Middle frontal gyrus (tissue), 1 donor: ENCODE data around the gene HCAR3.
"Not testable (repeated sequence)": the region's sequence is repeated elsewhere in the genome, so short reads cannot be mapped to it uniquely, and the experiment has no call there.

ENCODE experiments used
- DNase-seq: peaks from one replicate; pipeline ENCODE4 v3.0.0-alpha.2; 2015; ENCODE audit warnings: low spot score; ENCODE audit errors: extremely low spot score

Gene HCAR3

DNA sequence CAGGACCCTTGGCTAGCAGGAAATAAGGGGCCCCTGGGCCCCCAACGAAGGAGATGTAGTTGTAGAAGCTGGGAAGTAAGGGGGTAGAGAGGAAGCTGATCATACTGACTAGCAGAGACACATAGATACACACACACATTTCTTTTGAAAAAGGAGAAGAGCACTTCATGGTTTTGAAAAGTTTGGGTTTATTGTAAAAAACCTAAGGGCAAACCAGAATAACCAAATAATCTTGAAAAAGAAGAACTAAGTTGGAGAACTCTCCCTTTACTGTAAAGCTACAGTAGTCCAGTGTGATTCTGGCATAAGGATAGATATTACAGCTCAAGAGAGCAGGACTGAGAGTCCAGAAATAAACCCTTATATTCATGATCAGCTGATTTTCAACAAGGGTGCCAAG is 5.8 kb upstream of the HCAR3 start:
- DNase-seq, result no peak

DNA sequence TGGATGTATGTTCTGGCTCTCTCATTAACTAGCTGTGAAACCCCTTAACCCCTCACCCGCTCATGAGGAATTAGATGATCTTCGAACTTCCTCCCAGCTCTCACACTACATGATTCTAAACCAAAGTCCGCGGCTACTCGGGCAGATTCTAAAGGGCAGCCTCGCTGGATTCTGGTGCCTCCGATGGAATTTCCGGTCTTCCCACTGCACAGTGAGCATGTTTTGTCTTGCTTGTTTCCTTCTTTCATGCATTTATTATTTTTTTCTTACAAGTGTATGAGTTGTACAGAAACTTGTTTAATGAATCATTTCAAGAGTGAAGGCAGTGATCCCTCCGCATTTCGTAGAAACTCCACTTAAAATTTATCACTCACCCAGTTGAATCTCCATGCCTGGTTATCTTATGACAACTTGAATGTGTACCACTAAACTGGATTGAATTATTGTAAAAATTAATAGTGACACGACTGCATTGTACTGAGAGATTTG is 4.5 kb upstream of the HCAR3 start:
- DNase-seq, result no peak

DNA sequence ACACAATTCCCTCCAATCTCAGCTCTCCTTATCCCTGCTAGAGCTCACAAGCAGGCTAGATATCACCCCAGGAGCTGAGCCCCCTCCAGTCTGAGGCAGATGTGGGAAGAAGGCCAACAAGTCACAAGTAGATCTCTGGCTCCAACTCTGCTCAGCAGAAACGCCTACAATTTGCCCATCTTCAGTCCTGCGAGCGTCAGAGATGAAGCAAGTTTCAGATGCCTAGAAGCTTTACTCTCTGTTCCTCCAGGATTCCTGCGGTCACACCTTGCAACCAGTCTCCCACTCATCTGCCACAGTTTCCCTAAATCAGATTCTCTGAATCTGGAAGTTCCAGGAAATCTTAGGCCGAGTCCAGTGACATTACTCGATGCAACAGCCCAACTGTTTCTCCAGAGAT is 1.4 kb downstream of the HCAR3 start:
- not testable (repeated sequence) for DNase-seq

DNA sequence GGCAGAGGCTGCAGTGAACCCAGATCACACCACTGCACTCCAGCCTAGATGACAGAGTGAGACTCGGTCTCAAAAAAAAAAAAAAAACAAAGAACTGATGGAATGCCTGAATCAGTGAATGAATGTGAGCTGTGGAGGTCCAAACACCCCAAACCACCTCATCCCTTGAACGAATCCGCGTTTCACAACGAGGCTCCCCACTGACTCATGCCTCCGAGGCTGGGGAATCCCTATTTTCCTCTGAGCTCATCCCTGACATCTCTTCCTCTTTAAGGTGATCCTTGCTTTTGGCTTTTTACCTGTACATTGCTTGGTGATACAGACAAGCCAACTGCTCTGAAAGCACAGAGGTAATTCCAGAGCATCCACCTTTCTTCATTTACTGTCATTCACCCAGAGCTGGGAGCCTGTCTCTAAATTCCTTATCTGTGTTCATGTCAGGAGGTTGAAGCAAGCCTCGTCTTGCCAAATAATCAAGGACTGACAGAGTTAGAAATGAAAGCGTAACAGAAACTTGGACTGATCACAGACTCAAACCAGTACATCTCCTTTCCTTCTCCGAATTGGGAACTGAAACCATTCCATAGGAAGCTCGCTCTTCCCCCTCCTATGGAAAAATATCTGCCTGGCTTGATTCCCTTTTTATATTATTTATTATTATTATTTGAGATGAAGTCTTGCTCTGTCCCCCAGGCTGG is 3.0 kb downstream of the HCAR3 start:
- DNase-seq, result not testable (repeated sequence)

DNA sequence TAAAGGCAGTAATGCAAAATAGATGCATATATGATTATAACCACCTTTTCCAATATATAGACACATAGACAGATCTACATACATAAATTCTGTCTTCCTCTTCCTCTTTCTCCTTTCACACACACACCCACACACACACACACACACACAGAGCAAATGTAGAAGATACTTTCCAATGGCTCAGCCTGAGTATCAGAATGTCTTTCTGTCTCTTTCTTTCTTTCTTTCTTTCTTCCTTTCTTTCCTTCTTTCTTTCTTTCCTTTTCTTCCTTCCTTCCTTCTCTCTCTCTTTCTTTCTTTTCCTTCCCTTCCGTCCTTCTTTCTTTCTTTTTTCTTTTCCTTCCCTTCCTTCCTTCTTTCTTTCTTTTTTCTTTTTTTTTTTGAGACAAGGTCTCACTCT is 5.3 kb downstream of the HCAR3 start:
- DNase-seq, result not testable (repeated sequence)

DNA sequence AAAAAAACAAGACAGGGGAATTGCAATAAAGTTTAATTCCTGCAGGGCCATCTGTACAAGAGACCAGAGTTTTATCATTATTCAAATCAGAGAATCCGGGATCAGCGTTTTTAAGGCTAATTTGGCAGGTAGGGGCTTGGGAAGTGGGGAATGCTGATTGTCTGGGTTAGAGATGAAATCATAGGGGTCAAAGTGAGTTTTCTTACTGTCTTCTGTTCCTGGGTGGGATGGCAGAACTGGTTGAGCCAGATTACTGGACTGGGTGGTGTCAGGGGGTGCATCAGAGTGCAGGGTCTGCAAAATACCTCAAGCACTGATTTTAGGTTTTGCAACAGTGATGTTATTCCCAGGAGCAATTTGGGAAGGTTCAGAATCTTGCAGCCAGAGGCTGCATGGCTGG is 6.3 kb downstream of the HCAR3 start:
- not testable (repeated sequence) for DNase-seq

DNA sequence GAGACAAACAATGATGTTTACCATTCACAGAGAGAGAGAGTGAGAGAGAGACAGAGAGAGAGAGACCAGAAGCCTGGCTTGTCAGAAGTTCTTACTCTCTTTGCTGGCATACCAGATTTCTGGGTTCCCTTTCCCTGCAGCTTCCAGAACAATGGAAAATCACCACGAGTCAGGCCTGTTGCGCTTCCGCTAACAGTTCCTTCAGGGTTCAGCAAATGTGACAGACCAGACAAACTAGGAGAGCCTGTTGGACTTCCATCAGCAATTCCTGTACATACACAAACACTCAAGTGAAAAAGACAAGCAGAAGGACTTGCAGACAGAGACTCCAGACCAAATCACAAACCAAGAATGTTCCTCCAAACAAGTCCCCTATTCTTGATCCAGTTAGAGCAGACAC is 7.3 kb downstream of the HCAR3 start:
- DNase-seq, result not testable (repeated sequence)

DNA sequence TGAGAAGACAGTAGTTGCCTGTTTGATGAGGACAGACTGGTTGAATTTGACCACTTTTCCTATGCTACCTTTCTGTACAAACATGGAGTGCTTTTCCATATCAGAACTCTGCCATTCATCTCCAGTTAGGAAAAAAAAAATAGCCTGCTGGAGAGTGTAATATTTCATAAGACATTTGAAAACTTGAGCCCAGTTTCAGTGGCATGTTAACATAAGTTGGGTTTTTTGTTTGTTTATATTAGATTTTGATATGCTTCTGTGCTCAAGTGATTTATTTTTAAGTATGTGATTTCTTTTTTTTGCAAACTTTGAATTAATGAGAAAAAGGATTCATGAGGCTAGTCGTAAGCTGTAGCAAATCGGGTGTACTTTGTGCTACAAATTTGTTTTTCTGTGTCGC is 12.8 kb downstream of the HCAR3 start:
- not testable (repeated sequence) for DNase-seq

DNA sequence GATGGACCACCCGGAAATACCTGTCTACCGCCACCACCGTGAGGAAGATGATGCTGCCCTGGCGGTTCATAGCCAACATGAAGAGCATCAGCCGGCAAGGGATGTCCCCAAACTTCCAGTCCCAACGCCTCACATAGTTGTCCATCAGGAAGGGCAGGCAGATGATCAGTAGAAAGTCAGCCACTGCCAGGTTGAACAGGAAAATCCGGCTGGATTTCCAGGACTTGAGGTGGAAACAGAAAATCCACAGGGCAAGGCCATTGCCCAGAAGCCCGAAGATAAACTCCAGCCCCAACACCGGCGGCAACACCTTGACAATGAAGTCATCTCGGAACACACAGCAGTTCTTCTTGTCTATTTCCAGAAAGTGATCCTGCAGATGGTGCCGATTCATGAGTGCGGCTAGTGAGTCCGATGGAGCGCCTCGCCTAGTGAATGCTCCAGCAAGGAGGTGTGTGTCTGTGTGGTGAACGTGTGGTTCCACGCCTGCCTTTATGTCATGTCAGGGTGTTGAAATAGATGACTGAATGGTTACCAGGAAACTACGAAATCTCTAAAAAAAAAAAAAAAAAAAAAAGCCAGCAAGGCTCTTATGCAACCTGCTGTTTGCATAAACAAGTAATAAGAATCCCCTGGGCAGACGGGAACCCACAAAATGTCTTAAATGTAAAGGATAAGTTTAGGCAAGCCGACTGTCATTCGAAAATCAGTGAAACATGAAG is 13.6 kb downstream of the HCAR3 start, which contains the start of gene HCAR2:
TSS of gene HCAR2 (minus strand) at position 468 of the 722 bp plus-strand sequence. CDS start at position 394, 74 bp downstream.
- not testable (repeated sequence) for DNase-seq

DNA sequence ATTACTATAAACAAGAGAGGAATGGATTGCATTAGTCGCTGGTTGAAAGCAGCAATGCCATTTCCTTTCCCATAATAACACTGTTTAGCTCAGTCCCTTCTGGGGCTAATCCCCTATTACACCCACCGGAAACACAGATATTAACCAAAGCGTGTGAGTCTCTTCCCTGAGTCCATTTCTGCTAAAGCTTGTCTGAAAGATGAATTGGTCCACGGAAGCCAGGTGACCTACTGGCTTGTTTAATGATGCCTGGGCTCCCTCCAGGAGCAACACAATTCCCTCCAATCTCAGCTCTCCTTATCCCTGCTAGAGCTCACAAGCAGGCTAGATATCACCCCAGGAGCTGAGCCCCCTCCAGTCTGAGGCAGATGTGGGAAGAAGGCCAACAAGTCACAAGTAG is 15.1 kb downstream of the HCAR3 start:
- not testable (repeated sequence) for DNase-seq

DNA sequence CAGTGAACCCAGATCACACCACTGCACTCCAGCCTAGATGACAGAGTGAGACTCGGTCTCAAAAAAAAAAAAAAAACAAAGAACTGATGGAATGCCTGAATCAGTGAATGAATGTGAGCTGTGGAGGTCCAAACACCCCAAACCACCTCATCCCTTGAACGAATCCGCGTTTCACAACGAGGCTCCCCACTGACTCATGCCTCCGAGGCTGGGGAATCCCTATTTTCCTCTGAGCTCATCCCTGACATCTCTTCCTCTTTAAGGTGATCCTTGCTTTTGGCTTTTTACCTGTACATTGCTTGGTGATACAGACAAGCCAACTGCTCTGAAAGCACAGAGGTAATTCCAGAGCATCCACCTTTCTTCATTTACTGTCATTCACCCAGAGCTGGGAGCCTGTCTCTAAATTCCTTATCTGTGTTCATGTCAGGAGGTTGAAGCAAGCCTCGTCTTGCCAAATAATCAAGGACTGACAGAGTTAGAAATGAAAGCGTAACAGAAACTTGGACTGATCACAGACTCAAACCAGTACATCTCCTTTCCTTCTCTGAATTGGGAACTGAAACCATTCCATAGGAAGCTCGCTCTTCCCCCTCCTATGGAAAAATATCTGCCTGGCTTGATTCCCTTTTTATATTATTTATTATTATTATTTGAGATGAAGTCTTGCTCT is 16.4 kb downstream of the HCAR3 start:
- not testable (repeated sequence) for DNase-seq

DNA sequence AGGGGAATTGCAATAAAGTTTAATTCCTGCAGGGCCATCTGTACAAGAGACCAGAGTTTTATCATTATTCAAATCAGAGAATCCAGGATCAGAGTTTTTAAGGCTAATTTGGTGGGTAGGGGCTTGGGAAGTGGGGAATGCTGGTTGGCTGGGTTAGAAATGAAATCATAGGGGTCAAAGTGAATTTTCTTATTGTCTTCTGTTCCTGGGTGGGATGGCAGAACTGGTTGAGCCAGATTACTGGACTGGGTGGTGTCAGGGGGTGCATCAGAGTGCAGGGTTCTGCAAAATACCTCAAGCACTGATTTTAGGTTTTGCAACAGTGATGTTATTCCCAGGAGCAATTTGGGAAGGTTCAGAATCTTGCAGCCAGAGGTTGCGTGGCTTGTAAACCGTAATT is 19.7 kb downstream of the HCAR3 start:
- DNase-seq, result not testable (repeated sequence)

DNA sequence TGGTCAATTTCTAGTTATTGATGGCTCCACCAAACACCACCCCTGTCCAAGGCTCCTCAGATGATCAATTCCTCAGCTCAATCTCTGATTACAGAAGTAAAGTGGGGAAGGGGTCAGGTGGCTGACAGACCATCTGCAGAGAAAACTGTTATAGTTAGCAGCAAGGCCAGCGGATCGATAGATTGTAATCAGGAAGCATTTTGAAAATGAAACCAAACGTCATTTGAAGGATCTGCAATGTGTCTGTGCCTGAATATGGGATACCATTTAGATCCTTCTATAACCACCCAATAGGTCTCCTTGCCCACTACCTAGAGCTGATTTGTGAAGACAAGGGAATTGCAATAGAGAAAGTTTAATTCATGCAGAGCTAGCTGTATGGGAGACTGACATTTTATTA is 25.0 kb downstream of the HCAR3 start:
- DNase-seq, result no peak

DNA sequence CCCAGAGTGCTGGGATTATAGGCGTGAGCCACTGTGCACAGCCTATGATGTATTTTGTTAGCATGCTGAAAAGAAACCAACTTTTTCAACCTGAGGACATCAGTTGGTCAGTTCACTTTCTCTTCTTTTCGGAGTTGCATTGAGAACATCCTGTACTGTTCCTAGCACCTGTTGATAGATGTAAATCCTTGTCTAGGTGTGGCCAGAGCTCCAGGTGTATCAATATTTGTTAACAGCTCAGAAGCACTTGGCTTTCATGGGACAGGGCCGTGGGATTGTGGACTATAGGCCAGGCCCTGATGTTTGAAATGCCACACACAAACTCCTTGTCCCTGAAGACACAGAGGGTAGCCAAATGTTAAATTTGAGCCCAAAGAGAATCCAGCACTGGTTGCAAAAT is 28.3 kb downstream of the HCAR3 start:
- no peak for DNase-seq

DNA sequence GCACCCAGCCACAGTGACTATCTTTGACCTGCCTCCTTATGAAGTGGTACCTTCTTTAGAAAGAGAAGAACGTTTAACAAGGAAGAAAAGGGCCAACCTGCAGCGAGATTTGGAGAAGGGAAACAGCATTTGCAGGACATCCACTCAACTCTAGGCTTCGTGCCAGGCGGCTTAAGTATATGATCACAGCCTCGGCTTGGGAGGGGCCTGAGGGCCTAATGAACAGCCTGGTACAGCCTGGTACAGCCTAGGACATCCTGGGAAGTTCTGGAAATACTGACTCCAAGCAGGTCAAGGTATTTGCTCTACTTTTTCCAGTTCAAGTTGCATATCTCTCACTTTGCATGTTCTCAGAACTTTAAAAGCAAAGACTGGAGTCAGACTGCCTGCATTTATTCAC is 29.5 kb downstream of the HCAR3 start:
- DNase-seq, result no peak

DNA sequence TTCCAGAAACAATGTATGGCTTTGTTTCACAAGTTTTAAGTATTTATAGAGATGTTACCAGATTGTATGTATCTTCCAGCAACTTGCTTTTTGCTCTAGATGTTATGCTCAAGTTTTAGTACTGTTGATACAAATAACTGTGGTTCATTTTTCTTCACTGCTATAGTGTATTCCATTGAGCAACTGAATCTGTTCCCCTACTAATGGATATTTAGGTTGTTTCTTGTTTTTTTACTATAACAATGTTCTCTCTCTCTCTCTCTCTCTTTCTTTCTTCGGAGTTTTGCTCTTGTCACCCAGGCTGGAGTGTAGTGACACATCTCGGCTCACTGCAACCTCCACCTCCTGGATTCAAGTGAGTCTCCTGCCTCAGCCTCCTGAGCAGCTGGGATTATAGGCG is 30.1 kb downstream of the HCAR3 start:
- DNase-seq, result no peak

DNA sequence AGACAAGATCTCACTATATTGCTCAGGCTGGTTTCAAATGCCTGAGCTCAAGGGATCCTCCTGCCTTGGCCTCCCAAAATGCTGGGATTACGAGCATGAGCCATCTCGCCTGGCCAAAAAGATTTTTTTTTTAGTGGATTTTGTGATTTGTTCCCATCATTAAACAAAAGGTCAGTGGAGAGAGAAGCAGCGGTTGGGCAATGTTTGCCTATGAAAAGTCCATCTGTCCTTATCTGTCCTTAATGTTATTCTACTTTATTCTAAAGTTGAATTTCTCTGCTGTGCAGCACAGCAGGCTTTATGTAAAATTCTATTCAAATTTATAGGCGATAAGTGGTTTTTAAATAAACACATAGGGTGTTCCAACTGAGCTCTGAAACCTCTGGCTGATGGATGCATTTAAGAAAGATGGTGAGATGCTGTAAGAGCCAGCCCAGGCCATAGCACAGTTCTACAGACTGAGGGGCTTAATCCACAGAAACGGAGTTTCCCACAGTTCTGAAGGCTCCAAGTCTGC is 32.3 kb downstream of the HCAR3 start:
- DNase-seq, result no peak

DNA sequence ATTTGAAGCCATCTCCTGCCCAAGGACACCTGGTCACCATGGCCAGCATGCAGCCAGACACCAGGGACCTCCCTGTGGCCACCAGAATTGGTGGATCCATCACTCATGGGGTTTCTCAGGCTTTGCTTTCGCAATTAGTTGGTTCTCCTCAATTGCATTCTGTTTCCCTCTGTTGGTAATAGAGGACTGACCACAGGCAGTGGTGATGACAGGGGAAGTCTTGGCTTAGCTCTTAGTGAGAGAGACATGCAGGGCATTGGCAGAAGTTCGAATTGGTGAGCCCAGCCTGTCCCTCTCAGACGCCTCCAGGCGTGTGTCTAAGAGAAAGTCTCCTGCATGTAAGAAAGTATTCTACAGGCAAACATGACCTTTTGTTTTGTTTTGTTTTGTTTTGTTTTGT is 34.8 kb downstream of the HCAR3 start:
- no peak for DNase-seq

DNA sequence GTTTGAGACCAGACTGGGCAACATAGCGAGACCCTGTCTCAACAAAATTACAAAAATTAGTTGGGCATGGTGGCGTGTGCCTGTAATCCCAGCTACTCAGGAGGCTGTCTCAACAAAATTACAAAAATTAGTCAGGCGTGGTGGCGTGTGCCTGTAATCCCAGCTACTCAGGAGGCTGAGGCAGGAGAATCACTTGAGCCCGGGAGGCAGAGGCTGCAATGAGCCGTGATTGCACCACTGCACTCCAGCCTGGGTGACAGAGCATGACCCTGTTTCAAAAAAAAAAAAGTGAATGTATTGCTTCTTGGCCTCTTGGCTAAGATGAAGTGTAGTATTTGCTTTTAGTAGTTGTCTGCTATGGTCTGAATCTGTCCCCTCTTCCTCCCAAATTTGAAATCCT is 35.6 kb downstream of the HCAR3 start:
- DNase-seq, result not testable (repeated sequence)

DNA sequence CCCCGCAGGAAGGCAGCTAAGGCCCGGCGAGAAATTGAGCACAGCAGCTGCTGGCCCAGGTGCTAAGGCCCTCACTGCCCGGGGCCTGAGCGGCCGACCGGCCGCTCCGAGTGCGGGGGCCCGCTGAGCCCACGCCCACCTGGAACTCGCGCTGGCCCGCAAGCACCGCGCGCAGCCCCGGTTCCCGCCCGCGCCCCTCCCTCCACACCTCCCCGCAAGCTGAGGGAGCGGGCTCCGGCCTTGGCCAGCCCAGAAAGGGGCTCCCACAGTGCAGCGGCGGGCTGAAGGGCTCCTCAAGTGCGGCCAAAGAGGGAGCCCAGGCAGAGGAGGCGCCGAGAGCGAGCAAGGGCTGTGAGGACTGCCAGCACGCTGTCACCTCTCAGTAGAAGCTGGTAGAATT is 39.8 kb downstream of the HCAR3 start:
- not testable (repeated sequence) for DNase-seq

DNA sequence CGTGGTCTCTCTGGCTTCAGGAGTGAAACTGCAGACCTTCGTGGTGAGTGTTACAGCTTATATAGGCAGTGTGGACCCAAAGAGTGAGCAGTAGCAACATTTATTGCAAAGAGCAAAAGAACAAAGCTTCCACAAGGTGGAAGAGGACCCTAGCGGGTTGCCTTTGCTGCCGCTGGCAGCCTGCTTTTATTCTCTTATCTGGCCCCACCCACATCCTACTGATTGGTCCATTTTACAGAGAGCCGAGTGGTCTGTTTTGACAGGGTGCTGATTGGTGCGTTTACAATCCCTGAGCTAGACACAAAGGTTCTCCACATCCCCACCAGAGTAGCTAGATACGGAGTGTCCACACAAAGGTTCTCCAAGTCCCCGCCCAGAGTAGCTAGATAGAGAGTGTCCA is 40.6 kb downstream of the HCAR3 start:
- not testable (repeated sequence) for DNase-seq

DNA sequence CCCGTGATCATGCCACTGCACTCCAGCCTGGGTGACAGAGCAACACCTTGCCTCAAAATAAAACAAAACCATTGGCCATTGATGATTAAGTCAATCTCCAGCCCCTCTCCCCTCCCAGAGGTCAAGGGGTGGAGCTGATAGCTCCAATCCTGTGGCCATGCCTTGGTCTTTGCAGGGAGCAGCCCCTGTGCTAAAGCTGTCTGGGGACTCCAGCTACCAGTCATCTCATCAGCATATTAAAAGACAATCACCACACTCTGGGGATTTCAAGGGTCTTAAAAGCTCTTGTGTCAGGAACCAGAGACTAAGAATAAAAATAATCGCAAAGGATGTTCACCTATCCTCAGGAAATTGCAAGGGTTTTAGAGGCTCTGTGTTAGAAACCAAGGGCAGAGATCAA is 44.1 kb downstream of the HCAR3 start:
- no peak for DNase-seq
